H1 (cell line): ENCODE data around the gene NXPH3. TPM values are rescaled to one million over a fixed set of nuclear protein-coding genes. Genes with fewer than 3 reads are reported as not detected.

ENCODE experiments used
- CTCF ChIA-PET: fragments of 300-600 bp; sonication (Branson Sonifier 250); formaldehyde crosslinking; loops from one replicate; lab custom pipeline; 2021; ENCODE audit not compliant: partially characterized antibody; lab: Charles Lee
- POLR2A ChIA-PET: fragments of 300-600 bp; sonication (Branson Sonifier 250); formaldehyde crosslinking; loops from one replicate; lab custom pipeline; 2021; ENCODE audit warnings: inconsistent platforms; ENCODE audit not compliant: partially characterized antibody; lab: Charles Lee
- DNase-seq, 2 experiments: peaks; one replicate each; pipeline versions ENCODE4 v3.0.0 to v3.0.0-alpha.2; 2010 to 2022; ENCODE audit warnings: low spot score in 2 of 2, low read depth in 1 of 2, mixed read lengths in 1 of 2
- FAIRE-seq: peaks from 2 replicates; lab custom pipeline; 2011; peaks lifted over from hg19 to GRCh38; lab: Jason Lieb, UNC
- H2AFZ ChIP-seq: 2 replicates; pipeline ENCODE4 v1.8.1; 2012; ENCODE audit warnings: low read length, inconsistent platforms
- H2AK5ac ChIP-seq: 2 replicates; pipeline ENCODE4 v1.6.1; 2013; ENCODE audit warnings: low read depth, low read length
- H2BK120ac ChIP-seq: replicated peaks from 2 replicates; pipeline ENCODE3; 2013; ENCODE audit warnings: low read depth, low read length, inconsistent platforms
- H2BK12ac ChIP-seq: 2 replicates; pipeline ENCODE4 v1.6.1; 2013; ENCODE audit warnings: low read depth, low read length
- H2BK15ac ChIP-seq: 2 replicates; pipeline ENCODE4 v1.6.1; 2013; ENCODE audit warnings: low read length
- H2BK20ac ChIP-seq: 2 replicates; pipeline ENCODE4 v1.6.1; 2013; ENCODE audit warnings: low read length
- H2BK5ac ChIP-seq: 2 replicates; pipeline ENCODE4 v1.6.1; 2013; ENCODE audit warnings: low read depth, low read length
- H3K14ac ChIP-seq: 2 replicates; pipeline ENCODE4 v1.6.1; 2013; ENCODE audit warnings: inconsistent platforms; ENCODE audit not compliant: insufficient read length
- H3K18ac ChIP-seq: 2 replicates; pipeline ENCODE4 v1.6.1; 2013; ENCODE audit warnings: low read length; ENCODE audit errors: extremely low read depth
- H3K23ac ChIP-seq: 2 replicates; pipeline ENCODE4 v1.6.1; 2013; ENCODE audit warnings: inconsistent platforms; ENCODE audit not compliant: insufficient read length
- H3K23me2 ChIP-seq: 2 replicates; pipeline ENCODE4 v1.6.1; 2013; ENCODE audit warnings: low read depth, low read length
- H3K27ac ChIP-seq: 2 replicates; pipeline ENCODE4 v1.6.1; 2011; ENCODE audit warnings: low read depth, low read length, inconsistent platforms
- H3K27me3 ChIP-seq, 4 experiments: replicated peaks in 1 of 4; 1 replicate in 1 of 4; 2 replicates in 3 of 4; pipeline versions ENCODE4 v1.6.1 to v1.8.1; 2011 to 2013; ENCODE audit warnings: low read length in 3 of 4, mild to moderate bottlenecking in 3 of 4, inconsistent platforms in 2 of 4, mixed read lengths in 2 of 4, moderate library complexity in 1 of 4; ENCODE audit not compliant: control insufficient read depth in 3 of 4, insufficient read depth in 3 of 4; ENCODE audit errors: extremely low read depth in 1 of 4
- H3K36me3 ChIP-seq, 4 experiments: 2 replicates each; pipeline versions ENCODE4 v1.6.1 to v1.8.1; 2011 to 2013; ENCODE audit warnings: mild to moderate bottlenecking in 4 of 4, low read length in 3 of 4, moderate library complexity in 2 of 4, control low read depth in 1 of 4, inconsistent platforms in 1 of 4; ENCODE audit not compliant: insufficient read depth in 4 of 4, control insufficient read depth in 2 of 4
- H3K4ac ChIP-seq: replicated peaks from 2 replicates; pipeline ENCODE3; 2013; ENCODE audit warnings: low read length, low read depth, mixed read lengths, inconsistent platforms; ENCODE audit not compliant: insufficient read length
- H3K4me1 ChIP-seq, 4 experiments: replicated peaks in 1 of 4; 1 replicate in 1 of 4; 2 replicates in 3 of 4; pipeline versions ENCODE4 v1.6.1 to v1.8.1; 2011 to 2013; ENCODE audit warnings: low read length in 3 of 4, inconsistent platforms in 2 of 4, mixed read lengths in 1 of 4; ENCODE audit not compliant: insufficient read depth in 4 of 4, control insufficient read depth in 3 of 4
- H3K4me2 ChIP-seq, 2 experiments: 2 replicates each; pipeline versions ENCODE4 v1.6.1 to v1.8.1; 2011 to 2013; ENCODE audit warnings: low read depth in 2 of 2, low read length in 2 of 2, control low read depth in 1 of 2, inconsistent platforms in 1 of 2, mild to moderate bottlenecking in 1 of 2; ENCODE audit not compliant: insufficient read depth in 1 of 2
- H3K4me3 ChIP-seq, 4 experiments: fragments of 200-600, 300-600 bp in 1 of 4; sonication (generic), shearing (Covaris generic), sonication (Bioruptor Twin) in 1 of 4; 2 replicates each; pipeline versions ENCODE4 v1.5.1 to v1.8.1; 2011 to 2016; ENCODE audit warnings: low read length in 4 of 4, low read depth in 3 of 4, control low read depth in 2 of 4, inconsistent platforms in 2 of 4, mild to moderate bottlenecking in 2 of 4, mixed read lengths in 1 of 4, moderate library complexity in 1 of 4; ENCODE audit not compliant: insufficient read depth in 2 of 4; ENCODE audit errors: extremely low read depth in 1 of 4
- H3K56ac ChIP-seq: replicated peaks from 2 replicates; pipeline ENCODE3; 2013; ENCODE audit warnings: low read depth, mild to moderate bottlenecking, mixed read lengths, low read length, inconsistent platforms; ENCODE audit not compliant: insufficient read length
- H3K79me1 ChIP-seq: 2 replicates; pipeline ENCODE4 v1.6.1; 2013; ENCODE audit warnings: low read depth, low read length, control low read depth
- H3K79me2 ChIP-seq, 2 experiments: 2 replicates each; pipeline versions ENCODE4 v1.6.1 to v1.8.1; 2012 to 2013; ENCODE audit warnings: low read length in 2 of 2, mild to moderate bottlenecking in 2 of 2, inconsistent platforms in 1 of 2; ENCODE audit not compliant: insufficient read depth in 2 of 2, control insufficient read depth in 1 of 2
- H3K9ac ChIP-seq, 4 experiments: replicated peaks in 1 of 4; 1 replicate in 1 of 4; 2 replicates in 3 of 4; pipeline versions ENCODE4 v1.6.1 to v1.8.1; 2011 to 2013; ENCODE audit warnings: low read depth in 3 of 4, low read length in 3 of 4, control low read depth in 2 of 4, mild to moderate bottlenecking in 2 of 4, moderate library complexity in 2 of 4, inconsistent platforms in 1 of 4; ENCODE audit errors: extremely low read depth in 1 of 4
- H3K9me3 ChIP-seq, 2 experiments: 2 replicates each; pipeline versions ENCODE4 v1.6.1 to v1.8.1; 2012 to 2013; ENCODE audit warnings: mild to moderate bottlenecking in 2 of 2, moderate library complexity in 2 of 2, control low read depth in 1 of 2, inconsistent platforms in 1 of 2, low read depth in 1 of 2, low read length in 1 of 2, mixed read lengths in 1 of 2; ENCODE audit not compliant: insufficient read depth in 2 of 2
- H4K20me1 ChIP-seq, 2 experiments: replicated peaks in 1 of 2; 2 replicates each; pipeline versions ENCODE3 to v1.8.1; 2011 to 2013; ENCODE audit warnings: inconsistent platforms in 2 of 2, low read length in 2 of 2, mild to moderate bottlenecking in 1 of 2; ENCODE audit not compliant: insufficient read depth in 2 of 2, control insufficient read depth in 1 of 2
- H4K5ac ChIP-seq: 2 replicates; pipeline ENCODE4 v1.6.1; 2013; ENCODE audit warnings: low read length, low read depth, mixed read lengths, inconsistent platforms; ENCODE audit not compliant: insufficient read length
- H4K8ac ChIP-seq: 2 replicates; pipeline ENCODE4 v1.8.0; 2013; ENCODE audit warnings: mild to moderate bottlenecking, moderate library complexity, low read length, inconsistent platforms; ENCODE audit not compliant: insufficient read depth; ENCODE audit errors: extremely low read depth
- H4K91ac ChIP-seq: replicated peaks from 2 replicates; pipeline ENCODE3; 2013; ENCODE audit warnings: low read length, mixed read lengths, inconsistent platforms; ENCODE audit not compliant: insufficient read length
- KDM5A ChIP-seq: fragments of 200-600 bp; IDR thresholded peaks from 2 replicates; pipeline ENCODE4 v1.7.1; 2012; ENCODE audit warnings: mild to moderate bottlenecking, low read length, inconsistent platforms, mixed read lengths
- MAX ChIP-seq: IDR thresholded peaks from 2 replicates; pipeline ENCODE4 v1.6.1; 2012; ENCODE audit warnings: inconsistent platforms
- RBBP5 ChIP-seq: IDR thresholded peaks from 2 replicates; pipeline ENCODE4 v1.7.1; 2012; ENCODE audit warnings: low read depth, mild to moderate bottlenecking, inconsistent platforms, low read length, moderate library complexity, borderline replicate concordance
- TBP ChIP-seq: IDR thresholded peaks from 2 replicates; pipeline ENCODE4 v1.6.1; 2011; ENCODE audit warnings: low read depth, low read length, improper control_type of control experiment
- USF2 ChIP-seq: IDR thresholded peaks from 2 replicates; pipeline ENCODE4 v1.6.1; 2011; ENCODE audit warnings: low read length, improper control_type of control experiment
- YY1 ChIP-seq: IDR thresholded peaks from 2 replicates; pipeline ENCODE4 v1.6.1; 2011; ENCODE audit warnings: low read depth, mild to moderate bottlenecking, low read length
- WGBS, 2 experiments: shearing (Covaris generic) in 1 of 2; methylation state at CpG; one replicate each; pipeline versions ENCODE4 v1.1.6 to v1.1.7; 2013 to 2015; ENCODE audit warnings: low lambda C conversion rate in 2 of 2, mixed read lengths in 2 of 2, inconsistent platforms in 1 of 2, low coverage in 1 of 2, missing lambda C conversion rate in 1 of 2; ENCODE audit not compliant: insufficient replicate concordance in 2 of 2, insufficient coverage in 1 of 2, insufficient read length in 1 of 2; ENCODE audit errors: extremely low coverage in 1 of 2, missing lambda C conversion rate in 1 of 2; 5-methylcytosine and 5-hydroxymethylcytosine counted together
- polyA plus RNA-seq, 7 experiments: library from polyadenylated mRNA; depleted of rRNA in 3 of 7; stranded (reverse) in 5 of 7; unstranded in 2 of 7; fragments of >200 nt in 5 of 7; fragments of 200-250 nt in 2 of 7; gene quantifications; 1 replicate in 5 of 7; 2 replicates in 1 of 7; 4 replicates in 1 of 7; pipeline versions ENCODE4 v1.2.1 to v1.2.3, GENCODE V29; 2011 to 2013; ENCODE audit warnings: missing spikeins in 2 of 7, mixed read lengths in 2 of 7
- total RNA-seq: library from RNA; stranded (reverse); fragmentation: NEBNext Ultra II Directional; extraction: Animal tissue kit (Norgen Biotek cat#: 25700); gene quantifications from 2 replicates; pipeline ENCODE4 v1.2.1, GENCODE V29; 2021

The NXPH3 gene
- total and polyA plus RNA-seq, 2 of the 8 experiments (the other 6 are each of a cell fraction or from before 2014, with no cell fraction given), result 2.5 to 3.7 TPM

GRCh38 chr17:49597436-49597835 lies 21.8 kb downstream of the NXPH3 start:
- Histone ChIP-seq H3K79me1 (no peaks in the 10 kb centered on the region), H4K5ac (no peak overlapping the region), H2BK5ac (no peak overlapping the region), H3K36me3 (peaks cover 3 to 25% (median 18%) of the 10 kb centered on the region in 4 experiments), H3K23me2 (no peaks in the 10 kb centered on the region), H2BK120ac (no peak overlapping the region), H3K9ac (no peak overlapping the region), H3K79me2 (no peaks in the 10 kb centered on the region), H3K18ac (no peak overlapping the region), H3K27ac (no peak overlapping the region), H2BK12ac (no peak overlapping the region), H2AK5ac (no peak overlapping the region), H3K56ac (no peak overlapping the region), H4K8ac (no peak overlapping the region), H2BK20ac (no peak overlapping the region), H4K91ac (no peak overlapping the region), H4K20me1 (peaks cover 0 to 3% of the 10 kb centered on the region in 2 experiments), H3K4ac (no peak overlapping the region), H3K27me3 (no peaks in the 10 kb centered on the region), H3K4me3 (no peak overlapping the region), H3K4me2 (no peak overlapping the region), H3K23ac (no peak overlapping the region), H2BK15ac (no peak overlapping the region), H2AFZ (no peak overlapping the region), H3K14ac (no peak overlapping the region), H3K9me3 (no peaks in the 10 kb centered on the region), H3K4me1 (peaks cover 0 to 2% (median under 1%) of the 10 kb centered on the region in 4 experiments; a peak in 1 of 7 replicates)
- CTCF ChIA-PET, result interaction anchor here (0.6 to 2.4 kb wide), 11 partner anchors 9 to 98 kb away, joined by 3 to 11 read pairs (median 4); no protein-coding TSS in a partner anchor
- FAIRE-seq (no peak), DNase-seq (no peak)
- 91% methylated on average over 4 of the region's 4 CpGs; no CpG with 5 or more reads in 1 of the 2 experiments for WGBS, 2 experiments
- POLR2A ChIA-PET, result interaction anchor here (0.9 to 1.9 kb wide), 3 partner anchors 9 to 25 kb away, joined by 3 to 6 read pairs (median 4); no protein-coding TSS in a partner anchor
- TF ChIP-seq RBBP5, result no peak
- TF ChIP-seq USF2, result no peak
- TF ChIP-seq MAX, result no peak
- TF ChIP-seq TBP, result no peak
- no peak for TF ChIP-seq YY1
- no peak for TF ChIP-seq KDM5A
